HG02885 (cell line): ENCODE data around the gene TRIM8.

ENCODE experiments used
- ATAC-seq: cut with Tn5 transposase; IDR thresholded peaks from one replicate; pipeline ENCODE4 v1.9.1; 2021; ENCODE audit warnings: mild to moderate bottlenecking; ENCODE audit not compliant: unreplicated experiment, poor library complexity

Gene TRIM8

DNA sequence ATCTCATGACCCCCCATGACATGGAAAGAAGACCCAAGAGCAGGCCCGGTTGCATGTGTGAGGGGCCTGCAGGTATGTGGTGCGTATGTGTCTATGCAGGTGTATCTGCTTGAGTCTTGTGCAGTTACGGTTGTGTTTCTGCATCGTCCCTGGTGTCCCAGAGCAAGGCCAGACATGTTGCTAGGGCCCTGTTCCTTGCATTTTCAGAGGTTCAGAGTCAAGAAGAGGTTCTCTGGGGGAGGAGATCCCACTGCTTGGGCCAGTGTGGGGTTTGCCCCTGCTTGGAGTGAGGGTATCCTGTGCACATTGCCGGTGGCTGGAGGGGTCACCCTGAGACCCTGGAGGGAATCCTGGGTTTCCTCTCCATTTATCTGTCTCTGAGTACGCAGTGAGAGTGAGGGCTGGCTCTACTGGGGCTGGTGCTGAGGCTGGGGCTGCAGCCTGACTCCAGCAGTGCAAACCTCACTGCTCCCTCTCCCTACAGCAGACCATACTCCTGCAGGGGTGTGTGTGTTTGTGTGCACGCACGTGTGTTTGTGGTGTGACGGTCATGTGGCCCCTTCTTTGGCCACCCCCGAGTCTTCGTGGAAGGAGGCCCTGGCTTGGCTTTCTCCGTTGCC lies 4.1 kb downstream of the TRIM8 start:
- ATAC-seq: no peak

DNA sequence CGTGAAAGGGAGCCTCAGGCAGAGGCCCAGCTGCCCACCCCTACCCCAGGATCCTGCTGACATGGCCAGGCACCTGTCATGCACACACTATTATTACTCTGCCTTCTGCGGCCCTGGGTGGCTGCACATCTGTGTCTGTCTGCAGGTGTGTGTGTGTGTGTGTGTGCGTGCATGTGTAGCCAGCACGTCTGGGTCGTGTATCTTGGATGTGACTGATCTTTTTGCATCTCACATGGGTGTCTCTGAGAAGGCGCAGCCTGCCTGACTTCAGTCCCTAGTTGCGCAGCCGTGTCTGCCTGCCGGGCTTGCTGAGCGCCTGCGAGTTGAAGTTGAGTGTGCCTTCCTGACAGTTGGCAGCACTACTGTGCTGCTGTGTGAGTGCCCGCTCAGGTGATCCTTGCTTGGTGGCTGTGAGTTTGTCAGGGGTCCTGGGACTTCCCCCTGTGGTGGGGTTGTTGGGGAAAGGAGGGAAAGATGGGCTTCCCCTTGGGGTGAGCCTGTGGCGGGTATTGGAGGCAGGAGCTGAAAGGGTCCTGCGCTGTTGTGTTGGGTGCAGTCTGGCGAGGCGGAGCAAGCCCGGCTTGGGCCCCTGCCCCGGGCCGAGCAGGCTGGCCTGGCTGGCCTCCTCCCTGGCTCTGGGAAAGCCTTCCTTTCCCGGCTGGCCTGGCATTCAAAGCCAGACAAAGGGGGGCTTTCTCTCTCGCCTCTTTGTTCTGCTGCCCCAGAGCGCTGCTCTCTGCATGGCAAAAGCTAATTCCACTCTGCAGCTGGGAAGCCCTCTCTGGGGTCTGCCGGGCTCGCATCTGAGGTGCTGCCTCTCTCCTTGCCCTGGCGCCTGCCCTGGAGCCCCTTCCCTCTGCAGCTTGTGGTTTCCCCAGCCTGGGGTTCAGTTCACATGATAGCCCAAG lies 4.9 kb downstream of the TRIM8 start:
- no peak for ATAC-seq

DNA sequence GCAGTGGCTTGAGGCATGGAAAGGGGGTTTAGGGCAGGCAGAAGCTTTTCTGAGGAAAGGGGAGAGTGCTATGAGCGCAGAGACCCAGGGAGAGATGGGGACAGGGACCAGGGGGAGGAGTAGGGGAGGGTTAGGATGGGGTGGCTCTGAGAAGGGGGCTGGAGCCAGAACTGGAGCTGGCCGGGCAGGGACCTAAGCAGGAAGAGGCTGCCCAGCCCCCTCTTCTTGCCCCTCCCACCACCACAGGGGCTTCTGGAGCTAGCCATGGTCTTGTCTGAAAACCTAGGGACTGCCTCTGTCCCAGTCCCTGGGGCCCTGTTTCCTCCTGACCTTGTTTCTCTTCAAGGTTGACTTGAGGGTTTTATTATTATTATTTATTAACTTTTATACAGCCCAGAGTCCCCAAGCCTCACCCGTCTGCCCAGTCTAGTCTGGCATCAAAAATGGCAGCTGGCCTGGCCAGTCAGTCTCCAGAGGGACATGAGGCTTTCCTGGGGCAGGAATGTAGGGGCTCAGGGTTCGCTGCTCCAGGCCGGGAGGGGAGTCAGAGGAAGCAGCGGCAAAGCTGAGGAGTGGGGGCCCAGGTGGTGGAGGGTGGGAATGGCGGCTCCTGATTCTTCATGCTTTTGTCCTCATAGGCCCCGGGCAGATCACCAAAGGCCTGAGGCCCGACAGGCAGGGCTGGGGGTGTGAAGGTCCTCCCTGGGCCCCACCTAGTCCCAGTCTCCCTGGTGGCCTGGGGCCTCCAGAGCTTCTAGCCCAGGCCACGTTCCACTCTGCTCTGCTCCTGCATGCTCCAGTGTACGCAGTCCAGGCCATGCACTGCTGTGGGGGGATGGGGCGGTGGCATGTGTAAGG lies 5.7 kb downstream of the TRIM8 start:
- no peak for ATAC-seq

DNA sequence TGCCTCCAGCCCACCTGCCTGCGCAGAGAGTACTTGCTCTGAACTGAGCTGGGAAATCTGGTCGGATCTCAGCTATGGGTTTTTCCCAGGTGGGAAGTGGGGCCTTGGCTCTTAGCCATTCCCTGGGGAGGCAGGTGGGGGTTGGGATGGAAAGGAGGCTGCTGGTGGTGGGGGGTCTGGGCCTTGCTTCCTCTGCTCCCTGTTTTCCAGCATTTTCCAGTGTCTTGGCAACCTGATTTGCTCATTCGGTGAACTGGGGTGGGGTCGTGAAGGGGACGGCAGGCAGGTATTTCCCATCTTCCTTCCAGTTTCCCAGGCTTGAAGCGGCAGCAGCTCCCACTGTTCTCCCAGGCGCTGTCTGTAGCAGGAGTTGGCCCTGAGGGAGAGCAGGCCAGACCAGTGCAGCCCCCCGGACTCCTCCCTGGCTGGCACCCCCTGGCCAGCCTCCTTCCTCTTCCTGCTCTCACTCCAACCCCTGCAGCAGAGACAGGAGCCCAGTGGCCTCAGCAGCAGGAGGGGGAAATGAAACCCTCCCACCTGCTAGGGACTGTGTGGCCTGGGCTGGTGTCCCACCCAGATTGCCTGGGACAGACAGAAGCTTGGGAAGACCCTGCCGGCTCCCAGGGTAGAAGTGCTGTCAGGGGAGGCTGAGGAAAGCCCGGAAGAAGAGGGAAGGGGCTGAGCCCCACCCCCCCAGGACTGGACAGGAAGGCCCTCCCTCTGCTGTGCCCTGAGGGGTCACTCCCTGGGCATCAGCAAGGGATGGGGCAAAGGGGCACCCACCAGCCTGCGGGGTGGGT lies 6.6 kb downstream of the TRIM8 start:
- no peak for ATAC-seq

DNA sequence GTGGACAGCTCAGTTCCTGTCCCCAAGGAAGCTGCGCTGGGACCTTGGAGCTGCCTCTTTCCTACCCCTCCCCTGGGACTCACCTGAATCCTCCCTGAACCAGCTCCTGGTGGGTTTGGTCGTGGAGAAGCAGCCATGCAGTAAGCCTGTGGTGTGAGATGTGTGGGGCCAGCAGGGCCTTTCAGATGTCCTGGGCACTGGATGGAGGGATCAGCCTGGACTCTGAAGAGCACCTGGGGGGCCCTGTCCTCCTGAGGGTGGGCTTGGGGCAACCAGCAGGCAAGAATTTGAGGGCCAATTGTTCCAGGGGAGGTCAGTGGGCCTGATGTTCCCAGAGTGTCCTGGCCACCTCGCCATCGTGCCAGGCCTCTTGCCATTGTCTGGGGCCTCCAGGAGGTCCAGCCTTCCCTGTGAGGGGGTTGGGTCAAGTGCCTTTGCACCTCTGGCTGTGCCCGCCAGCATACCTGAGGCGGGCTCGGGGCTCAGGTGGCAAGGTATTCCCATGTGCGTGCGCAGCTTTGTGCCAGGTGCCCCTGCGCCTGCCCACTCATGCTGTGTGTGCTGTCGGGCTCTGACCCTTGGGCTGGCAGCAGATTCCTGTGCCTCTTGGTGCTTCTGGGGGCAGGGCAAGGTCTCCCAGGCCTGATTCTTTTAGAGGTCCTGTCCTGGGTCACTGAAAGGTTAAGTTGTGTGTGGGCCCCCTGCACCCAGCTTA lies 7.3 kb downstream of the TRIM8 start:
- ATAC-seq: no peak

DNA sequence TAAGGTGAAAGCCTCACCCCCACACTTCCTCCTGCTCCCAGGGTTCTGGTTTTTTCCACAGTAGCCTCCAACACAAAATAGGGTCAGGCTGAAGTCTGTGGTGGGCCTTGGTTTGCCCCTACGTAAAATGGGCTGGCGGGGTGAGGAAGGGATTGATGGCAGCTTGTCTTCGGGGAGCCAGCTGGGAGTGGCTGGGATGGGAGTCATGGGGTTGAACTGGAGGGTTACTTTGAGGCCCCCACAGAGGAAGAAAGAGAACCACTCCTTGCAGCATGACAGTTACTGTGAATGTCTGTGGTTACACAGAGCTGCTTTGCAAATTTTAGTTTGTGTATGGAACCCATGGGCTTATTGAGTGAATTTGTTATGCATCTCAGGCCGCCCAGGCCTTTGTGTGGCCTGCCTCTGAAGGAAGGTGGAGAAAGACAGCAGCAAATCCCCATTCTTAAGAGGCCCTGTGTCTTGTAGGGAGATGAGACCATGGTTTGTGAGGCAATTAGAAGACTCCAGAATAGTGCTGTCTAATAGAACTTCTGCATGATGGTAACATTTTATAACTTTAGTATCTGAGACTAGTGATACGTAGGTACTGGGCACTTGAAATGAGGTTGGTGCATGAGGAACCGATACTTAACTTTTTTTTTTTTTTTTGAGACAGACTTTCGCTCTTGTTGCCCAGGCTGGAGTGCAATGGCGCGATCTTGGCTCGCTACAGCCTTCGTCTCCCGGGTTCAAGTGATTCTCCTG lies 8.1 kb downstream of the TRIM8 start:
- peak; percentile 58 for ATAC-seq

DNA sequence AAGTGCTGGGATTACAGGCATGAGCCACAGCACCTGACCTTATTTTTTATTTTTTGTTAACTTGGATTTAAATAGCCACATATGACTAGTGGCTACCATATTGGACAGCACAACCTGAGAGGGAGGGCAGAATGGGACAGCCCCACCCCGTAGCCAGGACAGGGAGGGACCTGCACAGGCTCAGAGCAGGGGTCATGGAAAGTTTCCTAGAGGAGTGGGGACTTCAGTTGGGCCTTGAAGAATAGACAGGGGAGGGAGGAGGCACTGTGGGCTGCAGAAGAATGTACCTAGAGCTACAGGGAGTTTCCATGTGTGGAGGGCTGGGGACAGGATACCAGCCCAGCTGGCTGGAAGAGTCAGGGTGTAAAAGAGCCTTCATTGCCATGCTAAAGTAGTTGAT lies 8.8 kb downstream of the TRIM8 start:
- ATAC-seq: no peak

DNA sequence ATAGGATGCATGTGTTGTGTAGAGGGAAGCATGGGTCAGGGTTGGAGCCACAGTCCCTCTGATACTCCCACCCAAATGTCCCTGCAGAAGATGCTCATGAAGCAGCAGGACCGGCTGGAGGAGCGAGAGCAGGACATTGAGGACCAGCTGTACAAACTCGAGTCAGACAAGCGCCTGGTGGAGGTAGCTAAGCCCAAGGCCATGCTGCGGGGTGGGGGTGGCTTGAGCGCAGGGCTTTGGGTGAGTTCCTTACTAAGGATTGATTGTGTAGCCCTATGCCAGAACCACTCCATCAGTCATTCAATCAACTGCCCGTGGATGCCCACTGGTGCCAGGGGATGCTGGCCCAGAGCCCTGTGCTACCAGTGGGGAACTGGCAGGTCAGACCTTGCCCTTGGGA lies 10.3 kb downstream of the TRIM8 start:
- ATAC-seq: no peak

DNA sequence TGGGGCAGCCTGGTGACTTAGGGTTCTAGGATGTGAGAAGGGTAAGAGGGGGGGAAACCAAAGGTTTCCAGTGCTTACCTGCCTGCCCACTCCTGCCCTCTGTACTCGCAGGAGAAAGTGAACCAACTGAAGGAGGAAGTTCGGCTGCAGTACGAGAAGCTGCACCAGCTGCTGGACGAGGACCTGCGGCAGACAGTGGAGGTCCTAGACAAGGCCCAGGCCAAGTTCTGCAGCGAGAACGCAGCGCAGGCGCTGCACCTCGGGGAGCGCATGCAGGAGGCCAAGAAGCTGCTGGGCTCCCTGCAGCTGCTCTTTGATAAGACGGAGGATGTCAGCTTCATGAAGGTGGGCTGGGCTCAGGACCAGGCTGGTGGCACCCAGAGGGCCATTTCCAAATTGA lies 10.7 kb downstream of the TRIM8 start:
- no peak for ATAC-seq

DNA sequence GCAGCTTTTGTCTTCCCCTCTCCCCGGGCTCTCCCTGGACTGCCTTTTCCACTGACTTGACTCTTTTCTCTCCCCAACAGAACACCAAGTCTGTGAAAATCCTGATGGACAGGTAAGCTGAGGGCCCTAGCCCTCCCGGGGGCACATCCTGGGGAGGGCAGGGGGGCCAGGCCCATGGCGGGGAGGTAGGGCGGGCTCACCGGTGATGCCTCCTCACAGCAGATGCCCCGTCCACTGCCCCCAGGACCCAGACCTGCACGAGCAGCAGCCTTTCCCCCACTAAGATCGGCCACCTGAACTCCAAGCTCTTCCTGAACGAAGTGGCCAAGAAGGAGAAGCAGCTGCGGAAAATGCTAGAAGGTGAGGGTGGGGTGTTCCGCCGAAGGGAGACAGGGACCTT lies 11.7 kb downstream of the TRIM8 start:
- no peak for ATAC-seq

DNA sequence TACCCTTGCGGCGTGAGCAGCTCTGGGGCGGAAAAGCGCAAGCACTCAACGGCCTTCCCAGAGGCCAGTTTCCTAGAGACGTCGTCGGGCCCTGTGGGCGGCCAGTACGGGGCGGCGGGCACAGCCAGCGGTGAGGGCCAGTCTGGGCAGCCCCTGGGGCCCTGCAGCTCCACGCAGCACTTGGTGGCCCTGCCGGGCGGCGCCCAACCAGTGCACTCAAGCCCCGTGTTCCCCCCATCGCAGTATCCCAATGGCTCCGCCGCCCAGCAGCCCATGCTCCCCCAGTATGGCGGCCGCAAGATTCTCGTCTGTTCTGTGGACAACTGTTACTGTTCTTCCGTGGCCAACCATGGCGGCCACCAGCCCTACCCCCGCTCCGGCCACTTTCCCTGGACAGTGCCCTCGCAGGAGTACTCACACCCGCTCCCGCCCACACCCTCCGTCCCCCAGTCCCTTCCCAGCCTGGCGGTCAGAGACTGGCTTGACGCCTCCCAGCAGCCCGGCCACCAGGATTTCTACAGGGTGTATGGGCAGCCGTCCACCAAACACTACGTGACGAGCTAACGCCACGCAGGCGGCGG lies 12.6 kb downstream of the TRIM8 start:
- no peak for ATAC-seq

DNA sequence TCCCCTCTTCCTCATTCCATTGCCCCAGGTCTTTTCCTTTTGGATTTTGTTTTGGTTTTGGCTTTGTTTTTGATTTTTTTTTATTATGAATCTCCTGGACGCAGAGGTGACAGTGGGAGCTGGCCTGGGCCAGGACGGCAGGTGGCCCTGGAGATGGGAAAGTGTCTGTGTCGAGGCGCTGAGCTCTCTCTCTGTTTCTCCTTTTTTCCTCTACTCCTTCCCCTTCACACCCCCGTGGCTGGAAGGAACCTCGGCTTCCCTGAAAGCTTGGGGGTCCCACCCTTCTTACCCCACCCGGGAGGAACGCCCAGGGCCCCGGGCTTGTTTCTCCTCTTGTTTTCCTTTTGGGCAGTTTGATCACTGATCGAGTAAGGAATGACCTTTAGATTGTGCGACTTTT lies 13.2 kb downstream of the TRIM8 start:
- ATAC-seq: no peak

DNA sequence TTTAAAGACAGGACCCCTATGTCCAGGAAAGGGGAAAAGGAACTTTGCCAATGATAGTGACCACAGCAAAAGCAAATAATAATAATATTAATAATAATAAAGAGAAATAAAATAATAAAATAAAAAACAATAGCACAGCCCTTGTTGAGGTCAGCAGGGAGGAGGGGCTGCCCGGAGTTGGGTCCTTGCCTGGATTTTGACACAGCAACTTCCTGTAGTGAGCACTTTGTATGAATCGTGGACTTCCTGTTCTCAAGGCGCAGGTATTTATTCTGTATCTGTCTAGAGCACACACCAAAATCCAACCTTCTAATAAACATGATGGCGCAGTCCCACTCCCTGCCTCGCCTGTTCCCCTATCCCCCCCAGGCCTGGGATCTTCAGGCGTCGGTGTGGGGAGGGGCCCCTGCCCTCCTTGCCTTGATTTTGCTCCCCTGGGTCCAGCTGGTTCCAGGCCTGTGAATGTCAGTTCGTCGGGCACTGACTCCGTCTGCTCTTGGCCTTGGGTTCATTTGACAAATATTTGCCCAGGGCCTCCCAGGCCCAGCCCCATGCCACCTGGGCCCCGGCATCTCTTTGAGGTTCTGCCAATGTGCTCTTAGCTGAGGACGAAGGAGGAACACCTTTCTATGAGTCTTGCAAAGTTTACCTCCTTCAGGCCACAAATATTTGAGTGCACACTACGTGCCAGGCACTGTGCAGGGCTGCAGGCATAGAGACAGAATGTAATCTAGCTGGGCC lies 13.9 kb downstream of the TRIM8 start:
- no peak for ATAC-seq

DNA sequence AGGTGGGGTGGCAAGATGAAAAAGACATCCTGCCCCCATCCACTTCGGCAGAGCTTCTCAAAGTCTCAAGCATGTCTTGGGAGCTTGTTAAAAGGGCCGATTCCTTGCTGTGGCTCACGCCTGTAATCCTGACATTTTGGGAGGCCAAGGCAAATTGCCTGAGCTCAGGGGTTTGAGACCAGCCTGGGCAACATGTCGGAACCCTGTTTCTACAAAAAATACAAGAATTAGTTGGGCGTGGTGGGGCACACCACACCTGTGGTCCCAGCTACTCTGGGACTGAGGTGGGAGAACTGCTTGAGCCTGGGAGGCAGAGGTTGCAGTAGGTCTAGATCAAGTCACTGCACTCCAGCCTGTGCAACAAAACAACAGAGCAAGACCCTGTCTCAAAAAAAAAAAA lies 14.5 kb downstream of the TRIM8 start:
- ATAC-seq: no peak

DNA sequence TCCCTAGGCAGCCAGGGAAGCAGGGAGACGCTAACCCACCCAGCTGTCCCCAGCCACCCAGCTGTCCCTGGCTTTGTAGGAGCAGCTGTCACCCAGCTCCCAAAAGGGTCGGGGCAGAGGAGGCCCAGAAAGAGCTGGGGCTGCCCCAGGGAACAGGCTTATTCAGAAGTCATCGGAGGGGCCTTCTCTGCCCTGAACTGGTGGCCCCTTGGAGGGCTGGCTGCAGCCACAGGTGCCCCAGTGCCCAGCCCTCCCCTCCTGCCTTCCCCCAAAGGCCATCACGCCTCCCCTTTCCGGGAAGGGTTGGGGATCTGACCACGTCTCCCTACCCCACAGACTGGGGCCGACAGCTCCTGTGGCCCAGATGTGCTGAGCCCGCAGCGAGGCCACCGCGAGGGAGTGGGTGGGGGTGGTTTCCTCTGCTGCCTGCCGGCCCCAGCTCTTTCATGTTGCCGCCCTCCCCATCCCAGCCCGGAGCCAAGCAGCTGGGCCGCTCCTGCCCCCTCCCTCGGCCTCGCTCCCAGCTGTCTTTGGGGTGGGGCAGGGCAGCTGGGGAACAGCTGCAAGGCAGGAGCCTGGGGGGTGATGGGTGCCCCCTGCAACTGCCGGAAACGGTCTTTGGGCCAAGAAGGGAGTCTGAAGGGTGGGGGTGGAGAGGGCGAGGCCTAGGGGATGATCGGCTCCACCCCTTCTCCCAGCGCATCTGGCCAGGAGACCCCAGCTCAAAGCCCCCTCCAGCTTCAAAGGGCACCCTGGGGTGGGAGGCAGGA lies 16.8 kb downstream of the TRIM8 start:
- peak; percentile 88 for ATAC-seq

DNA sequence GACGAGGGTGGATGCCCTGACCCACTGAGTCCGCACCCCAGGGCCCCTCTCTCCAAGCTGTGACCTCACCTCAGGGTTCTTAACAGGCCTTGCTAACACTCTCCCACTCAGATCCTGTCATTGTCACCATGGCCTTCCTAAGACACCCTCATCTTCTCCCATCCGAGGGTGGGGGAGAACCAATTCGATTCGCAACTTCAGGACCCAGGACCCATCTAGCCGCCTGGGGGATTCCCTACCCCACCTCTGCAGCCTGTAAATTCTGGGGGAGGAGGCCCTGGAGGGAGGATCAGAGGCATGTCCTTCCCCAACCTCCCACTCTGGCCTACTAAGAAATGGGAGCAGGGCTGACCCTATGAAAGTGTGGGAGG lies 17.4 kb downstream of the TRIM8 start:
- peak; percentile 17 for ATAC-seq

DNA sequence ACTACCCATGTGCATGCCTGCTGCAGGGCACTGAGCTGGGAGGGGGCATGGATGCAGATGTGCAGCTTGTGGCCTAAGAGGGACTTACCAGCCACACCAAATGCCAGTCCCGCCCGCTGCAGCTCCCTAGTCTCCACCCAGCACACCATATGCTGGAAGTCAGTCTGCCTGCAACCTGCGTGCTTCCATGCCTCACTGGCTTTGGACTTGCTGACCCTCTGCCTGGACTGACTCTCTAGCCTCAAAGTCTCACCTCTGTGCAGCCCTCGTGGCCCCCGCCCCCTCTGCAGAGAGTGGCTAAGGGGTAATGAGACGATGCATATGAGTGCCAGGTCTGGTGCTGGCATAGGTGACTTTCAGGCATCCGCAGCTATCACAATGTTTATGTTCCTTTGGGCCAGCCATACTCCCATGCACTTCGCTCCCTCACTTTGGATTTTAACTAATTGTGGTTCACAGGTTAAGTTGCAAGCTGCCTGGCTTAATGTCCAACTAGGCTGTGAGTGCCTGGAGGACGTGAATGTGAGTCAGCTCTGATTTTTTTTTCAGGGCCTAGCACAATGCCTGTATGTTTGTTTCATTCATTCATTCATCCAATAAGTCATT lies 21.7 kb downstream of the TRIM8 start:
- no peak for ATAC-seq
